SK-N-SH (cell line): Measurements from ENCODE around the gene EEF1A2. TPM values are rescaled to one million over a fixed set of nuclear protein-coding genes. Genes with fewer than 3 reads are reported as not detected.

ENCODE experiments used
- CTCF ChIA-PET: fragments of 300-600, 350-600 bp; formaldehyde crosslinking; extraction: SDS; loops from one replicate; lab custom pipeline; 2021; lab: Yijun Ruan, JAX
- POLR2A ChIA-PET: fragments of 350-600 bp; sonication (Branson Sonifier 250); formaldehyde crosslinking; extraction: SDS; loops from one replicate; lab custom pipeline; 2020; ENCODE audit warnings: antibody characterized with exemption, inconsistent platforms; lab: Yijun Ruan, JAX
- DNase-seq: peaks from one replicate; pipeline ENCODE4 v3.0.0; 2012
- H2AFZ ChIP-seq: fragments of 200-600 bp; sonication (generic); 2 replicates; pipeline ENCODE4 v1.8.1; 2016; ENCODE audit warnings: antibody characterized with exemption, mild to moderate bottlenecking, low read depth
- H3F3A ChIP-seq: fragments of 200-600 bp; sonication (generic); replicated peaks from 2 replicates; pipeline ENCODE3; 2016; ENCODE audit warnings: antibody characterized with exemption, mild to moderate bottlenecking; ENCODE audit not compliant: insufficient read depth
- H3K27ac ChIP-seq, 2 experiments: fragments of 200-500 bp in 1 of 2; fragments of 200-600 bp in 1 of 2; sonication (Bioruptor generic) in 1 of 2; sonication (generic), shearing (Covaris generic) in 1 of 2; 2 replicates each; pipeline versions ENCODE4 v1.5.1 to v1.6.1; 2014 to 2016; ENCODE audit warnings: low read depth in 2 of 2, inconsistent platforms in 1 of 2, low read length in 1 of 2, mild to moderate bottlenecking in 1 of 2, mixed read lengths in 1 of 2
- H3K27me3 ChIP-seq: fragments of 200-600 bp; sonication (generic), shearing (Covaris generic); 2 replicates; pipeline ENCODE4 v1.6.1; 2016; ENCODE audit warnings: mixed run types; ENCODE audit not compliant: insufficient read depth
- H3K36me3 ChIP-seq, 2 experiments: fragments of 200-500 bp in 1 of 2; fragments of 200-600 bp in 1 of 2; sonication (Bioruptor generic) in 1 of 2; sonication (generic) in 1 of 2; replicated peaks in 1 of 2; 2 replicates each; pipeline versions ENCODE3 to v1.5.1; 2014 to 2016; ENCODE audit warnings: low read length in 1 of 2, mild to moderate bottlenecking in 1 of 2; ENCODE audit not compliant: insufficient read depth in 2 of 2, control insufficient read depth in 1 of 2
- H3K4me1 ChIP-seq, 2 experiments: fragments of 200-500 bp in 1 of 2; fragments of 200-600 bp in 1 of 2; sonication (Bioruptor generic) in 1 of 2; sonication (generic), shearing (Covaris generic) in 1 of 2; 2 replicates each; pipeline versions ENCODE4 v1.5.1 to v1.6.1; 2014 to 2016; ENCODE audit warnings: low read depth in 1 of 2, low read length in 1 of 2, mixed run types in 1 of 2; ENCODE audit not compliant: insufficient read depth in 2 of 2, control insufficient read depth in 1 of 2
- H3K4me2 ChIP-seq: fragments of 200-600 bp; sonication (generic), shearing (Covaris generic); 2 replicates; pipeline ENCODE4 v1.6.1; 2017; ENCODE audit warnings: mixed run types
- H3K4me3 ChIP-seq, 2 experiments: fragments of 200-500 bp in 1 of 2; fragments of 200-600 bp in 1 of 2; sonication (Bioruptor generic) in 1 of 2; sonication (generic), shearing (Covaris generic) in 1 of 2; 2 replicates each; pipeline versions ENCODE4 v1.5.1 to v1.8.1; 2014 to 2016; ENCODE audit warnings: low read depth in 2 of 2, inconsistent platforms in 1 of 2, low read length in 1 of 2, mild to moderate bottlenecking in 1 of 2, mixed read lengths in 1 of 2, moderate library complexity in 1 of 2
- H3K79me2 ChIP-seq: fragments of 200-600 bp; sonication (generic); 2 replicates; pipeline ENCODE4 v1.8.1; 2017; ENCODE audit warnings: mild to moderate bottlenecking; ENCODE audit not compliant: insufficient read depth
- H3K9ac ChIP-seq: fragments of 200-600 bp; sonication (generic); 2 replicates; pipeline ENCODE4 v1.6.1; 2017; ENCODE audit warnings: mixed run types
- H3K9me2 ChIP-seq: fragments of 200-600 bp; sonication (generic); 2 replicates; pipeline ENCODE4 v1.6.1; 2017; ENCODE audit warnings: mixed run types
- H3K9me3 ChIP-seq: fragments of 200-600 bp; sonication (generic); 2 replicates; pipeline ENCODE4 v1.6.1; 2017; ENCODE audit warnings: mixed run types, mild to moderate bottlenecking, moderate library complexity
- H4K20me1 ChIP-seq: fragments of 200-600 bp; sonication (generic); 2 replicates; pipeline ENCODE4 v1.6.1; 2017; ENCODE audit warnings: mild to moderate bottlenecking, mixed run types; ENCODE audit not compliant: insufficient read depth
- CHD2 ChIP-seq: fragments of 150-350 bp; IDR thresholded peaks from 2 replicates; pipeline ENCODE4 v1.6.1; 2018; ENCODE audit warnings: low read length; ENCODE audit not compliant: partially characterized antibody
- ELF1 ChIP-seq: IDR thresholded peaks from 2 replicates; pipeline ENCODE4 v1.4.0; 2012
- EZH2phosphoT487 ChIP-seq: fragments of 200-600 bp; sonication (generic); IDR thresholded peaks from 2 replicates; pipeline ENCODE4 v1.6.1; 2017; ENCODE audit warnings: low read depth, mixed run types, mild to moderate bottlenecking, antibody characterized with exemption, moderate library complexity, borderline replicate concordance
- GABPA ChIP-seq: IDR thresholded peaks from 2 replicates; pipeline ENCODE4 v1.4.0; 2012; ENCODE audit warnings: low read depth, mild to moderate bottlenecking
- JUND ChIP-seq: IDR thresholded peaks from 2 replicates; pipeline ENCODE4 v1.4.0; 2012
- MEF2A ChIP-seq: IDR thresholded peaks from 2 replicates; pipeline ENCODE4 v1.4.0; 2012; ENCODE audit warnings: low read depth, borderline replicate concordance
- NRF1 ChIP-seq: IDR thresholded peaks from 2 replicates; pipeline ENCODE4 v1.6.1; 2012; ENCODE audit warnings: low read depth, mild to moderate bottlenecking, low read length
- POLR2AphosphoS5 ChIP-seq: IDR thresholded peaks from 2 replicates; pipeline ENCODE4 v1.6.1; 2012; ENCODE audit warnings: low read depth, low read length
- RAD21 ChIP-seq: IDR thresholded peaks from 2 replicates; pipeline ENCODE4 v1.6.1; 2012; ENCODE audit warnings: mild to moderate bottlenecking, low read length
- RCOR1 ChIP-seq: fragments of 150-350 bp; IDR thresholded peaks from 2 replicates; pipeline ENCODE4 v1.6.1; 2017; ENCODE audit warnings: antibody characterized with exemption, low read length
- SIN3A ChIP-seq: IDR thresholded peaks from 2 replicates; pipeline ENCODE4 v1.6.1; 2012; ENCODE audit warnings: low read depth, mild to moderate bottlenecking, low read length, moderate library complexity, borderline replicate concordance
- SMC3 ChIP-seq: IDR thresholded peaks from 2 replicates; pipeline ENCODE4 v1.6.1; 2012; ENCODE audit warnings: low read depth, low read length, improper control_type of control experiment
- TAF1 ChIP-seq: IDR thresholded peaks from 2 replicates; pipeline ENCODE4 v1.6.1; 2012; ENCODE audit warnings: low read depth, mild to moderate bottlenecking, low read length, moderate library complexity, borderline replicate concordance
- TEAD4 ChIP-seq: IDR thresholded peaks from 2 replicates; pipeline ENCODE4 v1.4.0; 2012; ENCODE audit warnings: mild to moderate bottlenecking, borderline replicate concordance; ENCODE audit not compliant: insufficient read depth
- USF1 ChIP-seq: IDR thresholded peaks from 2 replicates; pipeline ENCODE4 v1.4.0; 2012; ENCODE audit warnings: low read depth, borderline replicate concordance
- WGBS: methylation state at CpG from one replicate; pipeline ENCODE4 v1.1.6; 2017; ENCODE audit warnings: low lambda C conversion rate; 5-methylcytosine and 5-hydroxymethylcytosine counted together
- polyA plus RNA-seq, 3 experiments: library from polyadenylated mRNA; depleted of rRNA; stranded (reverse); fragments of >200 nt; gene quantifications; 2 replicates each; pipeline ENCODE4 v1.2.3, GENCODE V29; 2012

EEF1A2 gene
- polyA plus RNA-seq, 1 of the 3 experiments (the other 2 are of a cell fraction), result 16.5 TPM

DNA sequence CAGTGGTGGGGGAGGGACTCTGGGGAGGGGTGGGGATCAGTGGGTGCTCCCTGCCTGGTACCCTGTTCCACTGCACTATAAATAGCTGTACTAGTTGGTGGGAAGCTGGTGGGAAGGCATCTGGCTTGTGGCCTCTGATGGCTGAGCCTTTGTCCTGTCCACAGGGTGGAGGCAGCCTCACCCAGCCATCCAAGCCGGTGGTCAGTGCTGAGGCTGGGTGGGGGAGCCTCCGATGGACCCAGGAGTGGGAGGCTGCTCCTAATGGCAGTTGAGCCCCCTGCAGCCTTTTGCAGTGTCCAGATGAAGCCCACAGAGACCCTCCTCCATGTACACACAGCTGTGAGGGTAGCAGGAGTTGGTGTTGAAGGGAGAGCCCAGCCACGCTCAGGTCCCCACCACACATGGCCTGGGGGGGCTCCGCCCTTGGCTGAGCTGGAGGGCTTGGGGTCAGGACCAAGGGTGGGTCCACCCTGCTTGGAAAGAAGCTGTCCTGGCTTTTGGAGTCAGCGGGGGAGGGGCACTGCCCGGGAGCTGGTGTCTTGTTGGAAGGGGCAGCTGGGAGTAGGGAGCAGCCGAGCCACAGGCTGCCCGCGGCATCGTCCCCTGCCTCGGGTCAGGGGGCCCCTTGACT is 24.2 kb upstream of the EEF1A2 start:
- no peak overlapping the region for H3K9ac ChIP-seq
- H3K9me2 ChIP-seq, result no peaks in the 10 kb centered on the region
- H3F3A ChIP-seq, result peaks cover 41% of the 10 kb centered on the region
- H3K4me2 ChIP-seq, result peak overlapping the region; percentile 41; the same call in 1 of the 2 replicates
- ChIA-PET CTCF (interaction anchor here (0.8 to 8.7 kb wide), 8 partner anchors 11 to 88 kb away, joined by 3 to 82 read pairs (median 3); partner anchors contain the start of gene PTK6), POLR2A (interaction anchor here (1.4 to 2.2 kb wide), 2 partner anchors 12 to 140 kb away, joined by 3 to 5 read pairs; no protein-coding TSS in a partner anchor)
- H3K79me2 ChIP-seq, result peaks cover 22% of the 10 kb centered on the region
- peaks cover 13 to 19% of the 10 kb centered on the region in 2 experiments for H3K36me3 ChIP-seq
- no peaks in the 10 kb centered on the region for H3K27me3 ChIP-seq
- no peaks in the 10 kb centered on the region for H3K9me3 ChIP-seq
- no peak for DNase-seq
- H4K20me1 ChIP-seq, result peaks cover 42% of the 10 kb centered on the region
- H2AFZ ChIP-seq, result no peak overlapping the region
- H3K27ac ChIP-seq, result no peak overlapping the region
- no CpG with 5 or more reads among the region's 11 CpGs for WGBS
- no peak for TF ChIP-seq NRF1
- no peak for TF ChIP-seq SMC3
- TF ChIP-seq USF1, result no peak
- no peak for TF ChIP-seq RAD21
- TF ChIP-seq ELF1, result no peak
- peaks cover 4 to 24% of the 10 kb centered on the region in 2 experiments; a peak in 3 of 4 replicates for H3K4me1 ChIP-seq
- no peak overlapping the region for H3K4me3 ChIP-seq

DNA sequence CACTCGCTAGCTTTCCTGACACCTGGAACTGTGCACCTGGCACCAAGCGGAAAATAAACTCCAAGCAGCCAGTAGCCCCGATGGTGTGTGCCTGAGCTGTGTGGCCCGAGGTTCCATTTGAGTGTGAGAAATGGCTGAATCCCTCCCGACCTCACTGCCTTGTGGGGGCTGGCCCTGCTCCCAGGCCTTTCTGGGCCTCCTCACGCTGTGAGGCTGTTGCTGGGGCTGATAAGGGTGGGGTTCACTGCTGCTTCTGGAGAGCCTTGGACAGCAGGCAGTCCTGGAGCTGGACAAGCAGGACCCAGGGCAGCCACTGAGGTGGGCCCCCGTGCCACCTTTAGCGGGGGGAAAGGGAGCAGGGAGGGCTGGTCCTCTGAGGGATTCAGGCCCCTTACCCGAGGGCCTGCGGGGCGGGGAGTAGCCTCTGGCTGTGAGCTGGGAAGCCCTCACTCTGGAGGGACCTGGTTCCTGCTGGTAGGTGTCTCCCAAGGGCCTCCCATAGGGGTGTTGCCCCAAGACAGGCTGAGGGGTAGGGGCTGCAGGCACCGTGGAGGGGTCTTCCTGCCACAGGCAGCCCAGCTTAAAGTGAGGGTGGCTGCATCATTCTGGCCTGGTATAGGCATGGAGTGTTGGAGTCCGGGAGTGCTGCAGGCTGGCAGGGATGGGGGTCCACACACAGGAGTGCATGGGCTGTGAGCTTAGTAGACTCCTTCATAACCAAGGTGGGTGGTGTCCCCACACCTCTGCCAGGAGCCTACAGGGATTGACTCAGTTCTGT is 23.4 kb upstream of the EEF1A2 start:
- peaks cover 38% of the 10 kb centered on the region for H4K20me1 ChIP-seq
- H3K9ac ChIP-seq, result peak overlapping the region; percentile 31; the same call in 1 of the 2 replicates
- CTCF ChIA-PET, result interaction anchor here (0.9 to 8.7 kb wide), 11 partner anchors 10 to 88 kb away, joined by 3 to 82 read pairs (median 4); partner anchors contain the start of gene PTK6
- POLR2A ChIA-PET, result interaction anchor here (0.6 to 3.0 kb wide), 8 partner anchors 12 to 70 kb away, joined by 3 to 31 read pairs (median 6); no protein-coding TSS in a partner anchor
- DNase-seq, result peak; percentile 22
- peak overlapping the region; percentile 99 for H3K4me2 ChIP-seq
- no peak overlapping the region for H2AFZ ChIP-seq
- no peaks in the 10 kb centered on the region for H3K9me3 ChIP-seq
- H3K9me2 ChIP-seq, result no peaks in the 10 kb centered on the region
- 72% methylated on average over 5 of the region's 13 CpGs for WGBS
- TF ChIP-seq CHD2 (no peak), JUND (no peak), POLR2AphosphoS5 (no peak)
- H3F3A ChIP-seq, result peaks cover 37% of the 10 kb centered on the region
- peak overlapping the region; percentile 57 to 85 for H3K4me3 ChIP-seq
- peaks cover 13 to 19% of the 10 kb centered on the region in 2 experiments for H3K36me3 ChIP-seq
- no peak overlapping the region; a peak in 1 of 4 replicates for H3K27ac ChIP-seq
- H3K79me2 ChIP-seq, result peaks cover 22% of the 10 kb centered on the region
- no peaks in the 10 kb centered on the region for H3K27me3 ChIP-seq
- H3K4me1 ChIP-seq, result peaks cover 4 to 26% of the 10 kb centered on the region in 2 experiments; a peak in 3 of 4 replicates

DNA sequence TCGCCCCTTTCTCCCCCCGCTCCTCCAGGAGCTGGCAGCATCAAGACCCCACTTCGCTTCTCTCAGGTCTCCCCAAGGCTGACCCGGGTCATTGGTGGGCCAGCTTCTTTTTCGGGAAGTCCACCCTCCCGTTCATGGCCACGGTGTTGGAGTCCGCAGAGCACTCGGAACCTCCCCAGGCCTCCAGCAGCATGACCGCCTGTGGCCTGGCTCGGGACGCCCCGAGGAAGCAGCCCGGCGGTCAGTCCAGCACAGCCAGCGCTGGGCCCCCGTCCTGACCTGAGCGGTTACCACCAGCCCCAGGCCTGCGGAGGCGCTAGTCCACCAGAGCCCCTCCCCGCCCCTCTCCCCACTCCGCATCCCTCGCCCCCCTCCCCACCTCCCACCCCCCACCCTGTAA is 22.7 kb upstream of the EEF1A2 start:
- peak overlapping the region; percentile 66 to 79; a peak in 2 of 4 replicates for H3K27ac ChIP-seq
- CTCF ChIA-PET, result interaction anchor here (0.6 to 8.7 kb wide), 19 partner anchors 8 to 753 kb away, joined by 3 to 82 read pairs (median 4); partner anchors contain the start of gene PTK6
- H3K36me3 ChIP-seq, result peaks cover 13 to 19% of the 10 kb centered on the region in 2 experiments
- peak overlapping the region; percentile 84 to 85 for H3K4me3 ChIP-seq
- peaks cover 38% of the 10 kb centered on the region for H4K20me1 ChIP-seq
- H3K79me2 ChIP-seq, result peaks cover 22% of the 10 kb centered on the region
- TF ChIP-seq SIN3A (no peak), EZH2phosphoT487 (no peak), GABPA (no peak), RCOR1 (no peak), TAF1 (no peak), MEF2A (no peak), TEAD4 (no peak)
- TF ChIP-seq, all 33 proteins: peak for 0
- POLR2A ChIA-PET, result interaction anchor here (0.6 to 3.0 kb wide), 17 partner anchors 8 to 647 kb away, joined by 3 to 31 read pairs (median 4); no protein-coding TSS in a partner anchor
- Histone ChIP-seq H3K9me2 (no peaks in the 10 kb centered on the region), H2AFZ (no peak overlapping the region), H3K4me1 (peaks cover 4 to 26% of the 10 kb centered on the region in 2 experiments; a peak in 3 of 4 replicates), H3K4me2 (peak overlapping the region; percentile 99), H3F3A (peaks cover 32% of the 10 kb centered on the region), H3K9ac (peak overlapping the region; percentile 97), H3K27me3 (no peaks in the 10 kb centered on the region), H3K9me3 (no peaks in the 10 kb centered on the region)
- peak; percentile 76 for DNase-seq
- WGBS, result 24% methylated on average over 10 of the region's 23 CpGs
